GM12872 (cell line): ENCODE results near the gene CDHR2.

Experiments
- TF ChIP-seq, protein P1 (sequence below): IDR thresholded peaks from 3 replicates; pipeline ENCODE4 v1.5.1; 2011; ENCODE audit warnings: low read depth, mild to moderate bottlenecking, low read length, moderate library complexity; ENCODE audit not compliant: insufficient read depth

The CDHR2 gene

GRCh38 chr5:176625512-176625911, 76.4 kb downstream of the CDHR2 start:
- TF ChIP-seq, protein P1, sequence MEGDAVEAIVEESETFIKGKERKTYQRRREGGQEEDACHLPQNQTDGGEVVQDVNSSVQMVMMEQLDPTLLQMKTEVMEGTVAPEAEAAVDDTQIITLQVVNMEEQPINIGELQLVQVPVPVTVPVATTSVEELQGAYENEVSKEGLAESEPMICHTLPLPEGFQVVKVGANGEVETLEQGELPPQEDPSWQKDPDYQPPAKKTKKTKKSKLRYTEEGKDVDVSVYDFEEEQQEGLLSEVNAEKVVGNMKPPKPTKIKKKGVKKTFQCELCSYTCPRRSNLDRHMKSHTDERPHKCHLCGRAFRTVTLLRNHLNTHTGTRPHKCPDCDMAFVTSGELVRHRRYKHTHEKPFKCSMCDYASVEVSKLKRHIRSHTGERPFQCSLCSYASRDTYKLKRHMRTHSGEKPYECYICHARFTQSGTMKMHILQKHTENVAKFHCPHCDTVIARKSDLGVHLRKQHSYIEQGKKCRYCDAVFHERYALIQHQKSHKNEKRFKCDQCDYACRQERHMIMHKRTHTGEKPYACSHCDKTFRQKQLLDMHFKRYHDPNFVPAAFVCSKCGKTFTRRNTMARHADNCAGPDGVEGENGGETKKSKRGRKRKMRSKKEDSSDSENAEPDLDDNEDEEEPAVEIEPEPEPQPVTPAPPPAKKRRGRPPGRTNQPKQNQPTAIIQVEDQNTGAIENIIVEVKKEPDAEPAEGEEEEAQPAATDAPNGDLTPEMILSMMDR: no peak

DNA sequence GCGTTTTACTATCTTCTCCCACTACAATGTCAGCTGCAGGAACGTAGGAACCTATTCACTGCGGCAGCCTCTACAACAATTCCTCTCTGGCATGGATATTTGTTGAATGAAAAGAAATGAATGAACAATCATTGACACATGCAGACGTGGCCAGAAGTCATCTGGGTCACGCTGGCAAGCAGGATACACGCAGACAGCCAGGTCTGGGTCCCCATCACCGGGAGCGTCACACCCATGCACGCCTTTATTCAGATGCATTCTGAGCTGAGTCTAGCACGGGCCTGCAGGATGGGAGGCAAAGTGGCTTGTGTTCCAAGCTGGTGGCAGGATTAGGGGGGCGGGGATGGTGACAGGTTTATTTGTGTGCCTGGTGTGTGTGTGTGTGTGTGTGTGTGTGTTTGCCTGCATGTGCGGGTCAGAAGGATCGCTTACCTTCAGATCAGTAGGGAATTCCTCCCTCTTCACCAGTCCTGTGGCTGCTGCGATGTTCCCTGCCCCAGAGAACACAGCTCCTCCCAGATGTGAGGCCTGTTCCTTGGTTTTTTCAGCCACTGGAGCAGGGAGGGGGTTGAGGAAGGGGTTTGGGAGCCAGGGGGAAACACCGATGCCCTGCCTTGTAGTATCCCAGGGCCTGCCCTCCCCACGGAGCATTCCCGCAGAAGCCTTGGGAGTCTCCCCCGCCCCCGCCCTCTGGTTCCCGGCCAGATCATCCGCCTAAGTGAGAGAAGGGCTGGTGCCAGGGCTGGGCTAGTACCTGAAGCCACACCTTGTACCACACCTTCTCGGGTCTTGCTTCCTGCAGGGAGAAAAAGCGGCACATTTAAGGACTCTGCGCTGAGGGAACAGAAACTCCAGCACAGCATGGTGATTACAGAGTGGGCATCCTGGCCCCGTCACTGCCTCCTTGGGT, 77.1 kb downstream of the CDHR2 start:
- TF ChIP-seq, protein P1: no peak

- TF ChIP-seq, protein P1: no peak
These were observed 77.7 kb downstream of the CDHR2 start for GRCh38 chr5:176626876-176627236.

DNA sequence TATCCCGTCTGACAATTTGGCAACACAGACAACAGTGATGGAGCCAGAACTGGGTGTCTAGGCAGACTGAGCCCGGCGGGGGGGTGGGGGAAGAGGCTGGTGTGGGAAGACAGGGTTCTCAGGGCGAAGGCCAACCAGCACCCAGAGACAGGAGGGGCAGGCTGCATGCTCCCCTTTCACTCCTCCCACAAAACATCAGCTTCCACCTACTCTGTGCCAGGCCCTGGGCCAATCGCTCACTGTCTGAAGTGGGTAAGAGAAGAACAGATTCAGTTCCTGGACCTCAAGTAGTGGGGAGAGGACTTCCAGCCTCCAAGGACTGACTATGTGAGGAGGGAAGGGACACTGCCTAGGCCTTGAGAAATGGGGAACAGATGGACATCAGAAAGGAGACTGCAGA, 78.4 kb downstream of the CDHR2 start:
- TF ChIP-seq, protein P1: no peak

DNA sequence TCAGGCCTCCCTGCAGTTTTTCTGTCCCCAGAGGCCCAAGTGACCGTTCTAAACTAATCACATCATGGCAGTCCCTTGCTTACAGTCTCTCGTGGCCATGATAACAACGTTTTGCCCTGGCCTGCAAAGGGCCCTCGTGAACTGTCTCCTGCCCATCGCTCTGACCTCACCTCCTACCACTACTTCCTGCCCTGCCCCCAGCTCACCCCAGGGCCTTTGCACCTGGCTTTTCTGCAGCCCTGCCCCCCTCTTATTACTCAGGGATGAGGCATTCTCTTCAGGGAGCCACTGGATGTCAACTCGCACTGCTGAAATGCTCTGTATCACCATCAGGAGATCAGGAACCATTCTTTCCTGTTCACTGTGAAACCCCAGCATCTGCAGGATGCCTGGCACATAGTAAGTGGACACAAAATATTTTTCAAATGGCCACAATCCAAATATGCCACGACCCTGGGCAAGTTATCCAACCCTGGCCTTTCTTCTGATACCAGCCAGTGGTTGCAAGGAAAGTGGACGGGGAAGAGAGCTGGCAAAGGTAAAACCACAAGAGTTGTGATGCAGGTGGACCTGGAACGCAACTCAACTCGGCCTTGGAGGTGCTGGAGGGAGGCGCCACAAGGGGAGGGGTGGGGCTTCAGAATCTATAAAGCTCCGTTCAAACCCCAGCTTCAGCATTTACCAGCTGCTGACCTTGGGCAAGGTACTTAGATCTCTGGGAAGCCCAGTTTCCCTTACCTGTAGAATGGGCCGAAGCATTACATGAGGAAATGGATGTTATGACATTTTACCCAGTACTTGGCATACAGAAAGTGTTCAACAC, 79.5 kb downstream of the CDHR2 start:
- TF ChIP-seq, protein P1: no peak

- TF ChIP-seq, protein P1: no peak
These were observed 80.2 kb downstream of the CDHR2 start for GRCh38 chr5:176629317-176629852.
